Activated CD4-positive, alpha-beta T cell treated with anti-CD3 and anti-CD28 coated beads for 36 hours (primary cell): ENCODE measurements around the gene KRT79. TPM values are rescaled to one million over a fixed set of nuclear protein-coding genes. Genes with fewer than 3 reads are reported as not detected.

Experiments
- ATAC-seq: fragments of 200-7000 bp; cut with Tn5 transposase; one replicate; pipeline ENCODE4 v1.10.0; 2021; ENCODE audit warnings: mild to moderate bottlenecking, moderate library complexity
- CTCF ChIA-PET: fragments of 350-600 bp; sonication (Branson Sonifier 250); formaldehyde crosslinking; loops from one replicate; lab custom pipeline; 2021; ENCODE audit warnings: antibody characterized with exemption; lab: Charles Lee
- POLR2A ChIA-PET: fragments of 350-600 bp; sonication (Branson Sonifier 250); formaldehyde crosslinking; loops from one replicate; lab custom pipeline; 2021; ENCODE audit warnings: antibody characterized with exemption, inconsistent platforms; lab: Charles Lee
- DNase-seq: peaks from one replicate; pipeline ENCODE4 v3.0.0-alpha.2; 2020
- H3K27ac Mint-ChIP-seq: one replicate; pipeline ENCODE4 v1.8.0; 2021; ENCODE audit warnings: mixed read lengths
- H3K27me3 Mint-ChIP-seq: one replicate; pipeline ENCODE4 v1.8.0; 2021; ENCODE audit warnings: mixed read lengths
- H3K36me3 Mint-ChIP-seq: one replicate; pipeline ENCODE4 v1.8.0; 2021; ENCODE audit warnings: low read depth, mixed read lengths
- H3K4me1 Mint-ChIP-seq: one replicate; pipeline ENCODE4 v1.8.0; 2021; ENCODE audit warnings: mixed read lengths
- H3K4me3 Mint-ChIP-seq: one replicate; pipeline ENCODE4 v1.8.0; 2021; ENCODE audit warnings: mild to moderate bottlenecking, moderate library complexity, mixed read lengths
- H3K9me3 Mint-ChIP-seq: one replicate; pipeline ENCODE4 v1.8.0; 2021; ENCODE audit warnings: low read depth, mixed read lengths
- intact Hi-C, 2 experiments: fragments of 100-400 bp; cut with DNase I in 1 of 2; cut with micrococcal nuclease in 1 of 2; formaldehyde crosslinking; loops; one replicate each; pipeline versions ENCODE4 v1.14.2 to v1.15.1; 2022 to 2024; cut with DNase I, micrococcal nuclease
- total RNA-seq, 2 experiments: library from RNA; stranded (reverse); gene quantifications; one replicate each; pipeline ENCODE4 v1.2.3, GENCODE V29; 2021

KRT79 gene
- total RNA-seq, 2 experiments from 2014 or later: 0.09 to 0.16 TPM

GRCh38 chr12:52817003-52817698 lies 17.0 kb downstream of the KRT79 start:
- ChIA-PET CTCF (interaction anchor here (1.3 kb wide), 1 partner anchor 53 kb away, joined by 4 read pairs; no protein-coding TSS in a partner anchor), POLR2A (no interaction called here)
- ATAC-seq: no peak

GRCh38 chr12:52815676-52816588 lies 18.2 kb downstream of the KRT79 start:
- no peak overlapping the region for H3K27ac Mint-ChIP-seq
- peaks cover 10% of the 10 kb centered on the region for H3K4me1 Mint-ChIP-seq
- DNase-seq (no peak), ATAC-seq (no peak)
- intact Hi-C loops: no loop called here
- ChIA-PET CTCF (no interaction called here), POLR2A (no interaction called here)
- H3K9me3 Mint-ChIP-seq: no peaks in the 10 kb centered on the region
- H3K4me3 Mint-ChIP-seq: no peak overlapping the region
- no peaks in the 10 kb centered on the region for H3K27me3 Mint-ChIP-seq
- no peaks in the 10 kb centered on the region for H3K36me3 Mint-ChIP-seq

More at GRCh38 chr12:52817003-52817698, 17.0 kb downstream of the KRT79 start:
- intact Hi-C loops: no loop called here
- Mint-ChIP-seq H3K27me3 (no peaks in the 10 kb centered on the region), H3K27ac (no peak overlapping the region), H3K4me1 (peaks cover 10% of the 10 kb centered on the region), H3K36me3 (no peaks in the 10 kb centered on the region), H3K4me3 (no peak overlapping the region), H3K9me3 (no peaks in the 10 kb centered on the region)
- no peak for DNase-seq

DNA sequence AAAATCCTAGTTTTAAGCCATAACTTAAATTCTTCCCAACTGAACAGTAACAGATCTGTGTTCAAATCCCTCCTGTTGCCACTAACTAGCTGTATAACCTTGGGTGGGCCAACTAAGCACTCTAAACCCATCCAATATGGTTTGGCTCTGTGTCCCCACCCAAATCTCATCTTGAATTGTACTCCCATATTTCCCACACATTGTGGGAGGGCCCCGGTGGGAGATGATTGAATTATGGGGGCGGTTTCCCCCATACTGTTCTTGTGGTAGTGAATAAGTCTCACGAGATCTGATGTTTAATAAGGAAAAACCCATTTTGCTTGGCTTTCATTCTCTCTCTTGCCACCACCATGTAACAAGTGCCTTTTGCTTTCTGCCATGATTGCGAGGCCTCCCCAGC lies 18.9 kb downstream of the KRT79 start:
- intact Hi-C loops: no loop called here
- Mint-ChIP-seq H3K27me3 (no peaks in the 10 kb centered on the region), H3K4me1 (peaks cover 10% of the 10 kb centered on the region), H3K4me3 (no peak overlapping the region), H3K36me3 (no peaks in the 10 kb centered on the region), H3K27ac (no peak overlapping the region), H3K9me3 (no peaks in the 10 kb centered on the region)
- ChIA-PET POLR2A (no interaction called here), CTCF (no interaction called here)
- DNase-seq (no peak), ATAC-seq (no peak)

GRCh38 chr12:52814710-52815155 lies 19.4 kb downstream of the KRT79 start:
- H3K9me3 Mint-ChIP-seq: no peaks in the 10 kb centered on the region
- no peak overlapping the region for H3K4me3 Mint-ChIP-seq
- POLR2A ChIA-PET: no interaction called here
- intact Hi-C loops: no loop called here
- H3K4me1 Mint-ChIP-seq: peaks cover 10% of the 10 kb centered on the region
- H3K27me3 Mint-ChIP-seq: no peaks in the 10 kb centered on the region
- no peak for ATAC-seq
- no peak for DNase-seq
- H3K36me3 Mint-ChIP-seq: no peaks in the 10 kb centered on the region
- CTCF ChIA-PET: no interaction called here
- H3K27ac Mint-ChIP-seq: no peak overlapping the region

DNA sequence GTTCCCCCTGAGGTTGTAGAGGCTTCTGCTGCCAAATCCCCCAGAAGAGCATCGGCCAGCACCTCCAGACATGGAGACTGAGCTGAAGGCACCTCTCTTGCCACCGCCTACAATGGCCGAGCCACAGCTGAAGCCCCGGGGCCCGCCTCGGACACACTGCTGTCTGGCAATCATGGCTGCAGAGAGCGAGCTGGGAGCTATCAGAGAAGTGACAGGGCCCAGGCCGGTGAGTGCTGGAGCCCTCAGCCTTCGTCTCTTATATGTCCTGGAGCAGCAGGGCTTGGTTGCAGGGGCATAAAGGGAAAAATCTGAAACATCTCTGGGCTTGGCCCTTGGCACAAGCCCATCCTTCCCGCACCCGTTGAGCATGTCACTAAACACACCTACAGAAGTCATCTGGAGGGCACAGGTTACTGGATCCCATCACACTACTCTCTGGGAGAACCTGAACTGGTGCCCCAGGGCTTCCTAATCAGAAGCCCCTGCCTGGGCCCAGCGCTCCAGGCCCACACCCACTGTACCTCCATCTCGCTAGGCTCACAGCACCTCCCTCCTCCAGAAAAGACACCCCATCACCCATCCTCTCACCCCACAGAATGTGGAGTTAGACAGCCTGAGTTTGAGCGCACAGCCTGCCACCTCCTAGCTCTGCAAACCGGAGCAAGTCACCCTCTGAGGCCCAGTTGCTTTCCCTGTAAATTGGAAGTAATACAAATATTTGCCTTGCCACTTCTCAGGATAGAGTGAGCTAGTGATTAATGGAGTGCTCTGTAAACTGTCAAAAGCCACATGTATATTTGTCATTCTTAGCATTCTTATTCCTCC lies 20.0 kb downstream of the KRT79 start, which contains the start of gene KRT4:
Gene KRT4, minus strand, starts transcription at position 232 of the 825 bp plus-strand sequence. Its CDS starts 58 bp downstream, at position 174.
- ATAC-seq: no peak
- DNase-seq: no peak
- POLR2A ChIA-PET: interaction anchor here (0.5 kb wide), 1 partner anchor 442 kb away, joined by 3 read pairs; no protein-coding TSS in a partner anchor
- no peak within 1 kb of the TSS for H3K27ac Mint-ChIP-seq
- no peak within 1 kb of the TSS for H3K4me3 Mint-ChIP-seq
- CTCF ChIA-PET: interaction anchor here (0.6 kb wide), 1 partner anchor 132 kb away, joined by 3 read pairs; no protein-coding TSS in a partner anchor
- no peaks in the 10 kb centered on the region for H3K27me3 Mint-ChIP-seq
- H3K36me3 Mint-ChIP-seq: no peaks in the 10 kb centered on the region
- H3K4me1 Mint-ChIP-seq: peaks cover 10% of the 10 kb centered on the region
- intact Hi-C loops: no loop called here
- no peaks in the 10 kb centered on the region for H3K9me3 Mint-ChIP-seq

DNA sequence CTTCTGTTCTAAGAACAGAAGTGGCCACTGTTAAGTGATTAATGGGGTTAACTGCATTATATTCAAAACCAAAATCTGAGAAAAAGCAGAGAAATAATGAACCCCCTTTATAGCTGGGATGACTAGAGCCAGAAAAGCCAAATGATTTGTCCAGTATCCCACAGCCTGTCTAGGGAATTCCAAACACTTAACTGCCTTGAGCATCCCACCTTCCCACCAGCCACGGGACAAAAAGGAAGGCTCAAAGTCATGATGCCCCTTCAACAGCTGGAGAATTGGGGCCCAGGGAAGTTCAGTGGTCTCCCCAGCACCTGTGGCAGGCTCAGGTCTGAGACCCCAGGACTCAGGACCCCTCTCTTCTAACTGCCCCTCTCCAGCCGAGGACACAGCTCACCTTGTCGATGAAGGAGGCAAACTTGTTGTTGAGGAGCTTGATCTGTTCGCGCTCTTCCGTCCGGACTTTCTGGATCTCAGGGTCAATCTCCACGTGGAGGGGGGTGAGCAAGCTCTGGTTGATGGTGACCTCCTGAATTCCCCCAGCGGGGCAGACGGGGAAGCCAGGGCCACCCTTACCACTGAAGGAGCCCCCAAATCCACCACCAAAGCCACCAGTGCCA lies 20.8 kb downstream of the KRT79 start:
- Mint-ChIP-seq H3K27me3 (no peaks in the 10 kb centered on the region), H3K36me3 (no peaks in the 10 kb centered on the region), H3K27ac (no peak overlapping the region), H3K4me1 (peaks cover 10% of the 10 kb centered on the region), H3K9me3 (no peaks in the 10 kb centered on the region), H3K4me3 (no peak overlapping the region)
- ChIA-PET CTCF (interaction anchor here (0.6 kb wide), 1 partner anchor 131 kb away, joined by 3 read pairs; no protein-coding TSS in a partner anchor), POLR2A (no interaction called here)
- intact Hi-C loops: no loop called here
- ATAC-seq (no peak), DNase-seq (no peak)

GRCh38 chr12:52812749-52813148 lies 21.4 kb downstream of the KRT79 start:
- Mint-ChIP-seq H3K27me3 (no peaks in the 10 kb centered on the region), H3K36me3 (no peaks in the 10 kb centered on the region), H3K27ac (no peak overlapping the region), H3K4me3 (no peak overlapping the region), H3K9me3 (no peaks in the 10 kb centered on the region), H3K4me1 (peaks cover 6% of the 10 kb centered on the region)
- DNase-seq: no peak
- intact Hi-C loops: no loop called here
- CTCF ChIA-PET: no interaction called here
- POLR2A ChIA-PET: no interaction called here
- no peak for ATAC-seq

DNA sequence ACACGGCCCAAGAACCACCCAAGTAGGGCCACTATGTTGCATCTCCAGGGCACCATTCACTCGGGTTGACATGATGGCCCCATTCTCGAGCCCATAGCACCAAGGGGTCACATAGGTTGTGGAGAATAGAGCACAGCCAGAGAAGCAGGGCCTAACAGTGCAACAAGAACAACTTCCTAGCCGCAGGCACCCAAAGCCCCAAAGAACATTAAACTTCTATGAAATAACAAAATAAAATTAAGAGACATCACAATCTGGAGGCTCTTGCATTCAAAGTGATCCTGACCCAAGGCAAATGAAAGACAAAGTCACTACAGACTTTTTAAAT lies 22.1 kb downstream of the KRT79 start:
- ChIA-PET CTCF (no interaction called here), POLR2A (no interaction called here)
- Mint-ChIP-seq H3K4me3 (no peak overlapping the region), H3K9me3 (no peaks in the 10 kb centered on the region), H3K36me3 (no peaks in the 10 kb centered on the region), H3K4me1 (no peaks in the 10 kb centered on the region), H3K27ac (no peak overlapping the region), H3K27me3 (no peaks in the 10 kb centered on the region)
- DNase-seq: no peak
- intact Hi-C loops: no loop called here
- no peak for ATAC-seq

- no peak for DNase-seq
- ATAC-seq: no peak
- no peaks in the 10 kb centered on the region for H3K27me3 Mint-ChIP-seq
- CTCF ChIA-PET: no interaction called here
- POLR2A ChIA-PET: no interaction called here
- H3K4me1 Mint-ChIP-seq: no peaks in the 10 kb centered on the region
- H3K9me3 Mint-ChIP-seq: no peaks in the 10 kb centered on the region
- H3K36me3 Mint-ChIP-seq: no peaks in the 10 kb centered on the region
- H3K4me3 Mint-ChIP-seq: no peak overlapping the region
- intact Hi-C loops: no loop called here
- H3K27ac Mint-ChIP-seq: no peak overlapping the region
These were observed 22.7 kb downstream of the KRT79 start for GRCh38 chr12:52811191-52812072.

- Mint-ChIP-seq H3K36me3 (no peaks in the 10 kb centered on the region), H3K9me3 (no peaks in the 10 kb centered on the region), H3K27ac (no peak overlapping the region), H3K4me3 (no peak overlapping the region), H3K27me3 (no peaks in the 10 kb centered on the region), H3K4me1 (no peaks in the 10 kb centered on the region)
- intact Hi-C loops: no loop called here
- CTCF ChIA-PET: no interaction called here
- POLR2A ChIA-PET: no interaction called here
- ATAC-seq: no peak
- DNase-seq: no peak
These were observed 23.6 kb downstream of the KRT79 start for GRCh38 chr12:52810554-52810953.
